ENCODE measurements around the gene DOK7. TPM values are rescaled to one million over a fixed set of nuclear protein-coding genes. Genes with fewer than 3 reads are reported as not detected.

DOK7 gene
- total RNA-seq, 2 donors from 2014 or later: 8.8 to 36.7 TPM

- Histone ChIP-seq H3K9me3 (no peaks in the 10 kb centered on the region), H3K27ac (no peak overlapping the region), H3K4me3 (no peak overlapping the region), H3K36me3 (peaks cover 5% of the 10 kb centered on the region), H3K4me1 (ENCODE audit: control insufficient read depth in 1 of 2, low read depth in 2 of 2) (no peaks in the 10 kb centered on the region), H3K27me3 (replicated peaks; ENCODE audit: insufficient read depth) (no peaks in the 10 kb centered on the region)
- DNase-seq (ENCODE audit: low spot score): no peak
- no peak for TF ChIP-seq CTCF (IDR thresholded peaks at IDR 0.05)
- no peak for ATAC-seq (ENCODE audit: insufficient number of reproducible peaks, low FRiP score, low read depth)
Measured at GRCh38 chr4:3497523-3498389, 34.6 kb downstream of the DOK7 start.

- Histone ChIP-seq H3K4me3 (no peak overlapping the region), H3K36me3 (peaks cover 5% of the 10 kb centered on the region), H3K27me3 (replicated peaks; ENCODE audit: insufficient read depth) (no peaks in the 10 kb centered on the region), H3K27ac (no peak overlapping the region), H3K9me3 (no peaks in the 10 kb centered on the region), H3K4me1 (ENCODE audit: control insufficient read depth in 1 of 2, low read depth in 2 of 2) (no peaks in the 10 kb centered on the region)
- ATAC-seq (ENCODE audit: insufficient number of reproducible peaks, low FRiP score, low read depth): no peak
- no peak for TF ChIP-seq CTCF (IDR thresholded peaks at IDR 0.05)
- no peak for DNase-seq (ENCODE audit: low spot score)
Measured at GRCh38 chr4:3498407-3498806, 35.3 kb downstream of the DOK7 start.

- Histone ChIP-seq H3K9me3 (no peaks in the 10 kb centered on the region), H3K4me1 (ENCODE audit: control insufficient read depth in 1 of 2, low read depth in 2 of 2) (no peaks in the 10 kb centered on the region), H3K27ac (no peak overlapping the region), H3K27me3 (replicated peaks; ENCODE audit: insufficient read depth) (no peaks in the 10 kb centered on the region), H3K36me3 (peaks cover 5% of the 10 kb centered on the region), H3K4me3 (no peak overlapping the region)
- DNase-seq (ENCODE audit: low spot score): no peak
- ATAC-seq (ENCODE audit: insufficient number of reproducible peaks, low FRiP score, low read depth): no peak
- no peak for TF ChIP-seq CTCF (IDR thresholded peaks at IDR 0.05)
Measured at GRCh38 chr4:3498901-3499510, 35.9 kb downstream of the DOK7 start.

GRCh38 chr4:3499710-3500109, 36.6 kb downstream of the DOK7 start:
- TF ChIP-seq CTCF (IDR thresholded peaks at IDR 0.05): no peak

GRCh38 chr4:3500111-3500510, 37.0 kb downstream of the DOK7 start:
- Histone ChIP-seq H3K9me3 (no peaks in the 10 kb centered on the region), H3K36me3 (peaks cover 5% of the 10 kb centered on the region), H3K4me3 (no peak overlapping the region), H3K27me3 (replicated peaks; ENCODE audit: insufficient read depth) (no peaks in the 10 kb centered on the region), H3K4me1 (ENCODE audit: control insufficient read depth in 1 of 2, low read depth in 2 of 2) (no peaks in the 10 kb centered on the region), H3K27ac (no peak overlapping the region)
- DNase-seq (ENCODE audit: low spot score): no peak
- ATAC-seq (ENCODE audit: insufficient number of reproducible peaks, low FRiP score, low read depth): no peak
- TF ChIP-seq CTCF (IDR thresholded peaks at IDR 0.05): no peak

More at GRCh38 chr4:3499710-3500109, 36.6 kb downstream of the DOK7 start:
- Histone ChIP-seq H3K27ac (no peak overlapping the region), H3K4me3 (no peak overlapping the region), H3K36me3 (peaks cover 5% of the 10 kb centered on the region), H3K4me1 (ENCODE audit: control insufficient read depth in 1 of 2, low read depth in 2 of 2) (no peaks in the 10 kb centered on the region), H3K27me3 (replicated peaks; ENCODE audit: insufficient read depth) (no peaks in the 10 kb centered on the region), H3K9me3 (no peaks in the 10 kb centered on the region)
- ATAC-seq (ENCODE audit: insufficient number of reproducible peaks, low FRiP score, low read depth) (no peak), DNase-seq (ENCODE audit: low spot score) (no peak)
